HG03095 (cell line): Measurements from ENCODE around the gene BAAT.
A peak's percentile ranks its signal among the peaks of the same experiment; 100 is the strongest.
"Not testable (repeated sequence)": the region's sequence is repeated elsewhere in the genome, so short reads cannot be mapped to it uniquely, and the experiment has no call there.

Source experiments
- ATAC-seq: cut with Tn5 transposase; IDR thresholded peaks from one replicate; pipeline ENCODE4 v1.9.1; 2021; ENCODE audit warnings: moderate library complexity; ENCODE audit not compliant: unreplicated experiment

BAAT gene

GRCh38 chr9:101384873-101385536 is at the start of gene BAAT:
TSS of gene BAAT (minus strand) at chr9:101385006. CDS start at chr9:101371404, 13,602 bp downstream.
- not testable (repeated sequence) for ATAC-seq

DNA sequence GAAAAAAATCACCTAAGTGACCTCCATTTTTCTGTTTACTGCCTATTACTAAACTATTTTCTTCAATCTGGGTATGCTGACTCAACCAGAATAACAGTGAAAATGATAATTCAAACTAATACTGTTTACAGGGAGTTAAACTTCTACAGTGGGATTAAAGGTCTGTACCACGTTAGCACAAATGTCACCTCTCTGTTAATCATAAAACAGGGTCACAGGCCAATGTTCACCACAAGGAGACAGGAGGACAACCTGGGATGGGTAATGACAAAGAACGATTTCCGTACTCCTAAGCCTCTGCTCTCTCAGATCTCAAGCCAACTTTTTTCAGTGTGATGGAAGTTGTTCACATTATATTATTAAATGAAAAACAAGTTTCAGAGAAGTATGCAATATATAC is 48.4 kb upstream of the BAAT start:
- no peak for ATAC-seq

GRCh38 chr9:101432740-101433139 is 47.9 kb upstream of the BAAT start:
- ATAC-seq: no peak

DNA sequence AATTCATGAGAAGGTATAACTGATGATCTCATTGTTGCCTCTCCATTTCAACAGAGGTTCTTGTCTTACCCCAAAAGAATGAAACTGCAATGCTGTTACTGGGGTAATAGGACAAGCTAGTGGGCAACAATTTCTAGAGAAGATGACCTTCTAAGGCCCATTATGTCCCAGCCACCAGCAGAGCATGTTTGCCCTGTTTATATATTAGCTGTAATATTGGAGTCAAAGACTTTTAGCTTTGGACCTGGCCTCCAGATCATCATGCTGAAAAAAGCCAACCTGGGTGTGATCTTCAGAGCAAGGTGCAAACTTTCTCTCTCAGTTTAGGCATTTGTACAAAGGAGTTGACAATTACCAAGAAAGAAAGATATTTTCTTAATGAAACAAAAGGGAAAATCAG is 47.4 kb upstream of the BAAT start:
- ATAC-seq: no peak

DNA sequence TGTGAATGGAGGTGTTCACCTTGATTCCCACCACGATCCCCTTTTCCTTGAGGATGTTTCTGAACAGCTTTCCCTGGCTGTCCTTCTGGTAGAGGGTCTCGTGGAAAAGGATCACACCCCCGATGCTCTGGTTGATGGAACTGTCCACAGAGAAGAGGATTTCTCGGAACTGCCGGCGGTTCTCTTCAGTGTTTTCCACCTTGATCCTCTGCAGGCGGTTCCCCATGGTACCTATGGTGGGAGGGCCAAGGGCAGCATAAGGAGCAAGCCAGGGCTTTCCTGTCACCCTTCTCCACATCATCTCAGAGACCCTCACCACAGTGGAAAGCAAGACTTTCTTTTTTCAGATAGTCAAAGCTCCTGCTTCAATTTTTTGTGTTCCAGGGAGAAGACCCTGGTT is 44.9 kb upstream of the BAAT start:
- ATAC-seq: no peak

DNA sequence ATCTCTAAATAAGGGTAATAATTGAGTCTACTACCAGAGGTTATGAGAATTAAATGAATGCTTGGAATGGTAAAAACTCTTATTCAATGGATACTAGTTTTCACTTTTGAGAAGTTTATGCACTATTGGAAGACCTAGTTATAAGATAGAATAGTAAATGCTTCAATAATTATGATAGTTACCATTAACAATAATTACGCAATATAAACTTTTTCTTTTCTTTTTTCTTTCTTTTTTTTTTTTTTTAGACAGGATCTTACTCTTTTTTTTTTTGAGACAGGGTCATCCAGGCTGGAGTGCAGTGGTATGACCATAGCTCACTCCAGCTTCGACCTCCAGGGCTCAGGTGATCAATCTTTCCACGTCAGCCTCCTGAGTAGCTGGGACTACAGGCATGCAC is 44.1 kb upstream of the BAAT start:
- ATAC-seq: no peak

DNA sequence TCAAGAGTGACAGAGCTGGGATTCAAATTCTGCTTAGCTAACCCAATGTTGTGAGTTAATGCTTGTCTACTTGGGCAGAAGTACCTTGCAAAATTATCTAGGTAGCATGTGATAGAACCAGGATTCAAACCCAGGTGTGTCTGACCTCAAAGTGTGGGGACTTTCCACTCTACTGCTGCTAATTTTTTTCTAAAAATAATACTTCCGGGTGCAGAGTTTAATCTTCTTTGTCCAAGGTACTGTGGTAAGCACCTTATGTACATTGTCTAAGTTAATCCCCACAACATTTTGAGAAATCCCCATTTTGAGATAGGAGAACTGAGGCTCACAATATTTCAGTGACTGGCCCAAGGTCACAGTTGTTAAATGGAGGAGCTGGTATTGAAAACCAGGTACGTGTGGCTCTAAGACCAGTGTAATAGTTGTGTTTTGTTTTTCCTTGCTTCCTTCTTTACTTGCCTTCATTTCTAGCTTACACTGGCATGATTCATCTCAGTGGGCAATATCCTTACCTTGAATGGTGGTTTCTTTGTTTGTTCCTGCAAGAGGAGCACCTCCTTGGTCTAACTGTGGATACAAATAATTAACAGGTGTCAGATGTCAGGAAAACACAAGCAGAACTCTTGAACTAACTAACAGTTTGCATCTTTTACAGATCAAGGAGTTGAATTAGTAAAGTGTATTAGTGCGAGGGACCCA is 43.3 kb upstream of the BAAT start:
- ATAC-seq: peak; percentile 64

- ATAC-seq: no peak
Measured at GRCh38 chr9:101427358-101427757, 42.6 kb upstream of the BAAT start.

GRCh38 chr9:101421653-101422065 is 36.9 kb upstream of the BAAT start:
- no peak for ATAC-seq

DNA sequence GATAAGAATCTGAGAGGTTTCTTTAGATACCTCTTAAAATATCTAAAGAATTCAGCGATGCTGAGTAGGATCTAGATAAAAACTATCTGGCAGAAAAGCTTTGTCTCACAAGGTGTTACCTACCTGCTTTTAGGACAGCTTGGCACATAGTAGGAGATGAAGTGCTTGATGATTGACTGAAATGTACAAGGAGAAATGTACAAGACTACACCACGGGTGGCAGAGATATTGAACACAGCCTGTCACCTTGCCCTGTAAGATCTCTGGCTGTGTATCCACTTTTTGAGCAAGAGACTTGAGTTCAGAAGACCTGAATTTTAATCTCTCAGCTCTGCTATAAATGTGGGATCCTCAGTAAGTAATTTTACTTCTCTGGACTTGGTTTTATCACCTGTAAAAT is 35.1 kb upstream of the BAAT start:
- ATAC-seq: no peak

- no peak for ATAC-seq
Measured at GRCh38 chr9:101418518-101419430, 34.0 kb upstream of the BAAT start.

DNA sequence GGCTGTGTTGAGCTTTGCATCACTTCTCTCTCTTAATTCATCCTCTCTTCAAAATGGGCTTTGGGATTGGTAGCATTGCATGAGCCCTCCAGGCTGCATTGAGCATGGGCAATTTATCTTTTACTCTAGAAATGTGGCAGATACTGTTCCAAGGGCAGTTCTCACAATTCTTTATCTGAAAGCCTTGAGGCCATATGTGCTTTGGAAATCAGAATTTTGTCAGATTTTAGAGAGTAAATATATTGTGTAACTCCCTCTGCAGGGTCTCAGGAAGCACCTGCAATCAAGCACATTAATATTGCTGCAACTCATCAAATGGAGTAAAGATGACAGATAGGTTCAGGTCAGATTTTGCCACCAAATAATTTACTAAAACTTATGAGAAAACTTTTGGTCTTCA is 33.2 kb upstream of the BAAT start:
- ATAC-seq: no peak

- ATAC-seq: no peak
Measured at GRCh38 chr9:101417389-101417788, 32.6 kb upstream of the BAAT start.

- ATAC-seq: no peak
Measured at GRCh38 chr9:101415578-101415977, 30.8 kb upstream of the BAAT start.

GRCh38 chr9:101414839-101415238 is 30.0 kb upstream of the BAAT start:
- ATAC-seq: no peak

DNA sequence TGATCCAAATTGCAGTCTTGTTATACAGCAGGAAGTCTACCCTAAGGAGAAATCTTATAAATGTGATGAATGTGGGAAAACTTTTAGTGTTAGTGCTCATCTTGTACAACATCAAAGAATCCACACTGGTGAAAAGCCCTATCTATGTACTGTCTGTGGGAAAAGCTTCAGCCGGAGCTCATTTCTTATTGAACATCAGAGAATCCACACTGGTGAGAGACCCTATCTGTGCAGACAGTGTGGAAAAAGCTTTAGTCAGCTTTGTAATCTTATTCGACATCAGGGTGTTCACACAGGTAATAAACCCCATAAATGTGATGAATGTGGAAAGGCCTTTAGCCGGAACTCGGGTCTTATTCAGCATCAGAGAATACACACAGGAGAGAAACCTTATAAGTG is 24.3 kb upstream of the BAAT start:
- ATAC-seq: no peak

DNA sequence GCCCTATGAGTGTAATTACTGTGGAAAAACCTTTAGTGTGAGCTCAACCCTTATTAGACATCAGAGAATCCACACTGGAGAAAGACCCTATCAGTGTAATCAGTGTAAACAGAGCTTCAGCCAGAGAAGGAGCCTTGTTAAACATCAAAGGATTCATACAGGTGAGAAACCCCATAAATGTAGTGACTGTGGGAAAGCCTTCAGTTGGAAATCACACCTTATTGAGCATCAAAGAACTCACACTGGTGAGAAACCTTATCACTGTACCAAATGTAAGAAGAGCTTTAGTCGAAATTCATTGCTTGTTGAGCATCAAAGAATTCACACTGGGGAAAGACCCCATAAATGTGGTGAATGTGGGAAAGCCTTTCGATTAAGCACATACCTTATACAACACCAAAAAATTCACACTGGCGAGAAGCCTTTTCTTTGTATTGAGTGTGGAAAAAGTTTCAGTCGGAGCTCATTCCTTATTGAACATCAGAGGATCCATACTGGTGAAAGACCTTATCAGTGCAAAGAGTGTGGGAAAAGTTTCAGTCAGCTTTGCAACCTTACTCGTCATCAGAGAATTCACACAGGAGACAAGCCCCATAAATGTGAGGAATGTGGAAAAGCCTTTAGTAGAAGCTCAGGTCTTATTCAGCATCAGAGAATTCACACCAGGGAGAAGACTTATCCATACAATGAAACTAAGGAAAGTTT is 23.7 kb upstream of the BAAT start:
- ATAC-seq: no peak

GRCh38 chr9:101403516-101404285 is 18.9 kb upstream of the BAAT start:
- no peak for ATAC-seq

DNA sequence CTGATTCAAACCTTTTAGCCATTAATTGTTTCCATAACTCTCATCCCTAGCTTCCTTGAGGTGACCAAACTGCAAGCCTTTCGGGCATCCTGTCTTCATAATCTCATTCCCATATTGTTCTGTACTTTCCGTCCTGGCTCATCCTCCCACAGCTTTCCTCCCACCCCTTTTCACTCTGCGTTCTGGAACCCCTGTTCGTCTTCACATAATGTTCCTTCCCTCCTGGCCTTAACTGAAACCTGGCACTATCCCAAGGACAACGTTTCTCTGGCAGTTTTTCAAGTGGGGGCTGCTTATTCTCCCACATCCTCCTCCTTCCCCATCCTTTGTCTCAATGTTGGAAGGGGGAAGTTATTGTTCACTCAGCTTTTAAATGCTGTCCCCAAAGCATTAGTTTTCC is 15.3 kb upstream of the BAAT start:
- ATAC-seq: no peak

- ATAC-seq: no peak
Measured at GRCh38 chr9:101399643-101399970, 14.8 kb upstream of the BAAT start.
